NCI-H524 (cell line): ENCODE data around the gene MRPS33.
A peak's percentile ranks its signal among the peaks of the same experiment; 100 is the strongest.
"Not testable (repeated sequence)": the region's sequence is repeated elsewhere in the genome, so short reads cannot be mapped to it uniquely, and the experiment has no call there.

ENCODE experiments used
- DNase-seq, 2 experiments: peaks; one replicate each; lab custom pipeline; 2025; lab: John Stamatoyannopoulos, UW

The MRPS33 gene

DNA sequence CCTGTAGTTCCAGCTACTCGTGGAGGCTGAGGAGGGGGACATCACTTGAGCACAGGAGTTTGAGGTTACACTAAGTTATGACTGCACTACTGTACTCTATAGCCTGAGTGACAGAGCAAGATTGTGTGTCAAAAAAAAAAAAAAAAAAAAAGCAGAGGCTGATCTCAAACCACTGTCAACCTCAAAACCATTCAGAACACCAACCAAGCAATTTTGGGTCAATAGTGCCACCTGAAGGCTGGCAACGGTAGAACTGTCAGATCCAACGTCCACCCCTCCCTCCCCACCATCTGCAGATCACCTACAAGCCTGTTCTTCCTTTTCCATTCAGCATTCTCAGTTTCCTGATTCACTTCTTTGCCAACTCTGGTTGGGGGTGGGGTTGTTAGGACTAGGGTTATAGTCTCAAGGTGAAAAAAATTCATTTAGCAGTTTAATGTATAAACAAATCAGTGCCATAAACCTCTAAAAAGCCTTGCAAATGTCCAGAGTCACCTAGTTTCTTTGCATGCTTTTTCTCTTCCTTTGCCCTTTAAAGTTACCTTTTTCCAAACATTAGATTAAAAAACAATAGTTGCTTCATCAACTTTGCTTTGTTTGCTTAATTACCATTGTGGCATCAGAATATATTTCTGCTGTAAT, 2.6 kb downstream of the MRPS33 start:
- DNase-seq = peak; percentile 40 to 74

- no peak for DNase-seq
These were observed 3.3 kb downstream of the MRPS33 start for GRCh38 chr7:141011443-141011842.

- no peak for DNase-seq
These were observed 11.3 kb downstream of the MRPS33 start for GRCh38 chr7:141003172-141004065.

- no peak for DNase-seq
These were observed 13.2 kb downstream of the MRPS33 start for GRCh38 chr7:141001546-141001945.

DNA sequence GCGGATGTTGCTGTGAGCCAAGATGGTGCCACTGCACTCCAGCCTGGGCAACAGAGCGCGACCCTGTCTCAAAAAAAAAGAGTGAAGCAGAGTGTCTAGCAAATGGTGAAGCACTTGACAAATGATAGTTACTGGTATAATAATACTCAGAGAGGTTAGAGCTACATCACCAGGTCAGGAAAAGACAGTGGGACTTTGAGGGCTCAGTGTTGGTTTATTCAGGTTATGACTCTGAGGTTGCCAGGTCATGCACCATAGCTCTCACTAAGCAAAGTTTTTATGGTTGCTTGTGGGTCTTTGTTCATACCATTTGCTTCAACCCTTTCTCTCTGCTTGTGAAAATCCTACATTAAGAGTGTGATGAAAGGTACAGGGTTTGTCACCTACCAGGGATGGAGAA, 13.6 kb downstream of the MRPS33 start:
- no peak for DNase-seq

- DNase-seq = no peak
These were observed 16.0 kb downstream of the MRPS33 start for GRCh38 chr7:140998715-140999114.

DNA sequence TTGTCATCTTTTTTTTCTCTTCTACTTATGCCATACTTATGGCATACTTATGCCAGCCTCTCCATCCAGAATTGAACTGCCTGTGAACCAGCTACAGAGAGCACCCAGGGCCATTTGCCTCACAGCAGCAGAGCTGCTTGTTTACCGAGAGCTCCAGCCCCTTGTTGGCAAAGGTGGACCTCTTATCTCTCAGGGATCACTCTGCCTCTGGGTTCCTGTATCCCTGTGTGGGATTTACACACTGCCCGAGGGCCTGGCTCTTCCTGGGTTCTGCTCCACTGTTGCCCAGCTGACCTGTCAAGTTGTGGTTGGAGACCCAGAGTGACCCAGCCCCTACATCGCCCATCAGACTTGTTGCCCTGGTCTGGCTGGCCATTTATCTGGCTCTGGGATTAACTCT, 22.3 kb downstream of the MRPS33 start:
- no peak for DNase-seq

GRCh38 chr7:140990193-140990962, 24.4 kb downstream of the MRPS33 start:
- no peak for DNase-seq

DNA sequence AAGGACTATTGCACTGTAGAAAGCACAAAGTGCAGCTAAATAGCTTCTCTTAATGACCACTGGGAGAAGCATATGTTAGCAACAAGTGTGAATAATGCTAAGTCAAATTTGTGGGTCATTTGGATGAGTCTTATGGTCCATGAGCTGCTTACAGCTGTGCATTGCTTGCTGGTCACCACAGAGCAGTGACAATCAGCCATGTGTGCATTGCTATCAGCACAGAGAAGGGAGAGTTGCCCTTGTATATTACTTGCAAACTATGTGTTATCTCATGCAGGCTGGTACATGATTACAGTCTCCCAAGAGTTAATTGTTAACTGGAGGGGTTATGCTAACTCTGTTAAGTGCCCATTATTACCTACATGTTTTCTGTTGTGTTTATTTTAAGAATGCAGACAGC, 25.7 kb downstream of the MRPS33 start:
- DNase-seq = no peak

- no peak for DNase-seq
These were observed 30.9 kb downstream of the MRPS33 start for GRCh38 chr7:140983802-140984201.

DNA sequence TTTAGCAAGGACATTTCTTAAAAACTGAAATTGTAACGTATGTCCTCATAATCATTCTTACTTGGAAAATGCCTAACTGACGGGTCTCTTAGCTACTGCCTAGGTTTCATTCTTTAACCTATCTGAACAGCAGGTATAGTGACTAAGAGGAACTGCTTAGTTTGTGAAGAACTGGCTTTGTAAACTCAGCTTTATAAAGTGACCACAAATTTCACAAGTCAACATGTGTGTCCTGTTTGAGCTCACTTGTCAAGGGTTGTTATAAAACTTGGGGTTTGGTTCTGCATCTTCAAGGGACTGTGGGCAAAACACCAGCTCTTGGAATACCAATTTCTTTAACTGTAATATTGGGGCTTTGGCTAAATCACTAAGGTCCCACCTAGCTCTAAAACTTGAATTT, 32.2 kb downstream of the MRPS33 start:
- DNase-seq = no peak

DNA sequence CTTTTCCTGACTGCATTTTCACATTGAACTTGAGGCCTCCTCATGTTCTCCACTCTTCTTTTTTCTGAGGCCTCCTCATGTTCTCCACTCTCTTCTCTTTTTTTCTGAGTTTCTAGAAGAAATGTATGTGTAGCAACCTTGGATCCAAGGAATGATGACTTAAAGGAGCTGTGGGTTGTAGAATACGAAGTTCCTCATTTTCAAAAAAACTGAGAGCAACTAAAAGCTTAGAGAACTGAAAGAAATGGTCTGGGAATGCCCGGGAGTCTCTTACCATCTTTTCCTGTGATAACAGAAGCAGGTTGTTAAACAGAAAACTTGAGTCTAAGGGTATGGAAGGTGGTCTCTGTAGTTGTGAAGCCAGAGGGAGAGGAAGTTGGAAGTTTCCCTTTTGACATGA, 32.8 kb downstream of the MRPS33 start:
- DNase-seq = no peak

DNA sequence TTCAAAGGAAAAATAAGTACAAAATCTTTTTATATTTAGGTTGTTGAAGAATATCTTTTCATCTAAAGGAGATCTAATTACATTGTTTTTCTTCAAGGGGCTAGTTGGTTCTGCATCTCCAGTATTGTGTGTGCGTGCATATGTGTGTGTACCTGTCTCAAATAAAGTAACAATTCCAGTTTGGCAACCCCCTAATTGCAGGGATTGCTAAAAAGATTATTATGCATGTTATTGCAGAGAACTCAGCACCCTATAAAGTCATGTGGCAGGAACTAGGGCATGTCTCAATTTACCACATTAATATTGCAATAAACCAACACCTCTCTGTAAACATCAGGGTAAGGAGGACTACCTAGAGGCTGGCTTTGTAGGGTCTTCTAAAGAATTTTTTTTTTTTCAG, 37.0 kb downstream of the MRPS33 start:
- no peak for DNase-seq

GRCh38 chr7:140972876-140973829, 41.6 kb downstream of the MRPS33 start:
- DNase-seq = peak; percentile 64 to 84

GRCh38 chr7:140972344-140972743, 42.4 kb downstream of the MRPS33 start:
- no peak for DNase-seq

- DNase-seq = no peak
These were observed 47.3 kb downstream of the MRPS33 start for GRCh38 chr7:140967438-140967837.

DNA sequence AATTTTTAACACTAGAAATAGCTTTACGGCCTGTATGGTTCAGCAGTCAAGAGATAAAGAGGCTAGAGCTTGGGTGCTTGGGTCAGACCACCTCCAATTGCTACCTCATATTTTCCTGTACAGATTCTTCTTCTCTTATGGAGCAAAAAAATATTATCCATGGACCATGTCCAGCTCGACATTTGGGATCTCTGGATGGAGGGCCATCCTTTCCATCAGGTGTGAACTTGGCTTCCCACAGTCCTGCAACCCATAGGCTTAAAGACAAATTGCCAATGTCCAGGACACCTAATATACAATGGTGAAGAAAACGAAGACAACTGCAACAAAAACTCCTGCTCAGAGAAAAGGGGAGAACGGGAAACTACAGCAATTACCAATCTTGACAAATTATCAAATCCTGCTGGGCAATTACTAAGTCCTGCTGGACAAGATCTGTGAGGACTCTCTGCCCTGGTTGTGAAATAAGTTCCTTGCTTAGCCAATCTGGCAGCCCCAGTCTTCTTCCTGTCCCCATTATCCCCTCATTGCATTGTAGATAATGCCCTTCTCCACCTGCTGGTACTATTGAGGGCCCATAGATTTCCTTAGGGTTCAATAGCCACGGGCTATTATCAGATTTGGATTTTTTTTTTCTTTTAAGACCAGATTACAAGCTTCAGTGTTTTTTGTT, 48.1 kb downstream of the MRPS33 start:
- DNase-seq = no peak

DNA sequence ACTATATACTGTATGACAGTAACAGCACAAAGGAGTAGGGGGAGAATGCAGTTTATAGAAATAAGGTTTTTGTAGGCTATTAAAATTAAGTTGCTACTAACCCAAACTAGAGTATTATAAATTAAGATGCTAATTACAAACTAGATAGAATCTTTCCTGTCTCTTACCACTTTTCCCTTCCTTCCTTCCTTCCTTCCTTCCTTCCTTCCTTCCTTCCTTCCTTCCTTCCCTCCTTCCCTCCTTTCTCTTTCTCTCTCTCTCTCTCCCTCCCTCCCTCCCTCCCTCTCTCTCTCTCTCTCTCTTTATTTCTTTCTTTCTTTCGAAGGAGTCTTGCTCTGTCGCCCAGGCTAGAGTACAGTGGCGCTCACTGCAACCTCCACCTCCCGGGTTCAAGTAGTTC, 53.6 kb downstream of the MRPS33 start:
- no peak for DNase-seq

DNA sequence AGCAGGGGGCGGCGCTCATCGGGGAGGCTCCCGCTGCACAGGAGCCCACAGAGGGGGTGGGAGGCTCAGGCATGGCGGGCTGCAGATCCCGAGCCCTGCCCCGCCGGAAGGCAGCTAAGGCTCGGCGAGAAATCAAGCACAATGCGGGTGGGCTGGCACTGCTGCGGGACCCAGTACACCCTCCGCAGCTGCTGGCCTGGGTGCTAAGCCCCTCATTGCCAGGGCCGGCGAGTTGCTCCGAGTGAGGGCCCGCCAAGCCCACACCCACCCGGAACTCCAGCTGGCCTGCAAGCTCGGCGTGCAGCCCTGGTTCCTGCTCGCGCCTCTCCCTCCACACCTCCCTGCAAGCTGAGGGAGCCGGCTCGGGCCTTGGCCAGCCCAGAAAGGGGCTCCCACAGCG, 57.8 kb downstream of the MRPS33 start:
- DNase-seq = not testable (repeated sequence)
